NCI-H510A (cell line): ENCODE data around the gene MCFD2.
"Not testable (repeated sequence)": the region's sequence is repeated elsewhere in the genome, so short reads cannot be mapped to it uniquely, and the experiment has no call there.

ENCODE experiments used
- DNase-seq: peaks from one replicate; lab custom pipeline; 2025; lab: John Stamatoyannopoulos, UW

MCFD2 gene

GRCh38 chr2:46902465-46902864 is 13.1 kb downstream of the MCFD2 start:
- DNase-seq: no peak

GRCh38 chr2:46901611-46902010 is 14.0 kb downstream of the MCFD2 start:
- DNase-seq: no peak

GRCh38 chr2:46900381-46900780 is 15.2 kb downstream of the MCFD2 start:
- DNase-seq: no peak

GRCh38 chr2:46899053-46899452 is 16.6 kb downstream of the MCFD2 start:
- DNase-seq: no peak

GRCh38 chr2:46898024-46898423 is 17.6 kb downstream of the MCFD2 start:
- no peak for DNase-seq

- no peak for DNase-seq
Observed at GRCh38 chr2:46893269-46893939, 22.2 kb downstream of the MCFD2 start.

- DNase-seq: no peak
Observed at GRCh38 chr2:46891956-46892553, 23.6 kb downstream of the MCFD2 start.

GRCh38 chr2:46888421-46888952 is 27.1 kb downstream of the MCFD2 start:
- no peak for DNase-seq

- DNase-seq: no peak
Observed at GRCh38 chr2:46887028-46887885, 28.3 kb downstream of the MCFD2 start.

- DNase-seq: no peak
Observed at GRCh38 chr2:46886268-46887027, 29.2 kb downstream of the MCFD2 start.

- DNase-seq: no peak
Observed at GRCh38 chr2:46885376-46885775, 30.2 kb downstream of the MCFD2 start.

- DNase-seq: no peak
Observed at GRCh38 chr2:46879511-46879910, 36.1 kb downstream of the MCFD2 start.

- DNase-seq: no peak
Observed at GRCh38 chr2:46878886-46879285, 36.7 kb downstream of the MCFD2 start.

- DNase-seq: no peak
Observed at GRCh38 chr2:46878240-46878877, 37.2 kb downstream of the MCFD2 start.

- DNase-seq: no peak
Observed at GRCh38 chr2:46877619-46878113, 37.9 kb downstream of the MCFD2 start.

GRCh38 chr2:46876741-46877384 is 38.7 kb downstream of the MCFD2 start:
- no peak for DNase-seq

GRCh38 chr2:46875962-46876689 is 39.5 kb downstream of the MCFD2 start:
- DNase-seq: not testable (repeated sequence)

GRCh38 chr2:46875226-46875899 is 40.2 kb downstream of the MCFD2 start:
- DNase-seq: no peak

- no peak for DNase-seq
Observed at GRCh38 chr2:46874236-46874929, 41.2 kb downstream of the MCFD2 start.
